Pancreas (tissue), 10 donors: ENCODE data around the gene SHC2. TPM values are rescaled to one million over a fixed set of nuclear protein-coding genes. Genes with fewer than 3 reads are reported as not detected.

Source experiments
- ATAC-seq, 4 donors: fragments of 200-7000 bp; cut with Tn5 transposase; one replicate each; pipeline versions ENCODE4 v1.8.0 to v1.9.1; 2020; ENCODE audit warnings: mild to moderate bottlenecking in 4 of 4, moderate library complexity in 4 of 4
- DNase-seq, 6 donors: peaks; one replicate each; pipeline ENCODE4 v3.0.0-alpha.2; 2020
- FAIRE-seq: peaks from 2 replicates; lab custom pipeline; 2012; peaks lifted over from hg19 to GRCh38; lab: Jason Lieb, UNC
- H3K27ac ChIP-seq, 4 donors: fragments of 200-600 bp; sonication (generic); 1 replicate in 3 of 4; 2 replicates in 1 of 4; pipeline versions ENCODE4 v1.5.0 to v1.8.0; 2020
- H3K27me3 ChIP-seq, 4 donors: fragments of 200-600 bp; one replicate each; pipeline ENCODE4 v1.8.0; 2021
- H3K36me3 ChIP-seq, 3 donors: fragments of 200-600 bp; sonication (generic) in 1 of 3; one replicate each; pipeline versions ENCODE4 v1.5.0 to v1.8.0; 2020 to 2021
- H3K4me1 ChIP-seq, 3 donors: fragments of 200-600 bp; one replicate each; pipeline ENCODE4 v1.8.0; 2021
- H3K4me3 ChIP-seq, 4 donors: fragments of 200-600 bp; sonication (generic) in 2 of 4; one replicate each; pipeline versions ENCODE4 v1.5.0 to v1.8.0; 2020 to 2021
- H3K9me3 ChIP-seq, 4 donors: fragments of 200-600 bp; one replicate each; pipeline ENCODE4 v1.8.0; 2021
- CTCF ChIP-seq, 4 donors: fragments of 200-600 bp; sonication (generic) in 3 of 4; IDR thresholded peaks; one replicate each; pipeline versions ENCODE4 v1.5.0 to v1.8.0; 2021; ENCODE audit warnings: antibody characterized with exemption in 4 of 4
- WGBS, 2 donors: extraction: QIAGEN DNeasy Blood & Tissue Kit; methylation state at CpG; one replicate each; pipeline ENCODE4 v1.1.7; 2013; 5-methylcytosine and 5-hydroxymethylcytosine counted together
- intact Hi-C, 3 donors: fragments of 100-400 bp; cut with DNase I; formaldehyde crosslinking; loops; one replicate each; pipeline versions ENCODE4 v1.11.1 to v1.14.2; 2022
- polyA plus RNA-seq, 2 donors: library from polyadenylated mRNA; stranded (reverse); fragments of 200-250 nt; gene quantifications; one replicate each; pipeline ENCODE4 v1.2.3, GENCODE V29; 2013
- total RNA-seq, 6 donors: library from RNA; stranded (reverse); fragmentation: NEBNext Ultra II Directional in 4 of 6; extraction: Animal tissue kit (Norgen Biotek cat#: 25700) in 4 of 6; gene quantifications; one replicate each; pipeline versions ENCODE4 v1.2.1 to v1.2.4, GENCODE V29; 2021 to 2023
- donor health status: healthy with polysubstance abuse.
- donor health status: DM: no; HTN: no; CAD: no; lungs with moderate emphysema.
- donor health status: DM: no; HTN: no; CAD: no.
- donor health status: control.
- donor health status: control.
- donor health status: Bipolar disorder and iron deficiency.
- donor health status: DM: yes; HTN: yes; CAD: no.
- donor health status: DM: no; HTN: no; CAD: no.
- donor health status: DM: no; HTN: no; CAD: no.
- donor health status: DM: yes; HTN: yes; CAD: no.

Gene SHC2
- total and polyA plus RNA-seq, 8 donors, result 76.2 to 382 (median 111) TPM

- H3K27ac ChIP-seq, result no peak overlapping the region
- H3K27me3 ChIP-seq, result no peaks in the 10 kb centered on the region
- TF ChIP-seq CTCF (IDR thresholded peaks at IDR 0.05), result no peak
- ATAC-seq (no peak), DNase-seq (no peak), FAIRE-seq (no peak)
- H3K4me1 ChIP-seq, result no peaks in the 10 kb centered on the region
- intact Hi-C loops, result no loop called here
- H3K4me3 ChIP-seq, result no peak overlapping the region
- 69 to 76% methylated on average over 13 of the region's 13 CpGs for WGBS, 2 donors
- no peaks in the 10 kb centered on the region for H3K36me3 ChIP-seq
- no peaks in the 10 kb centered on the region for H3K9me3 ChIP-seq
Observed at GRCh38 chr19:369256-369655, 91.6 kb downstream of the SHC2 start.

DNA sequence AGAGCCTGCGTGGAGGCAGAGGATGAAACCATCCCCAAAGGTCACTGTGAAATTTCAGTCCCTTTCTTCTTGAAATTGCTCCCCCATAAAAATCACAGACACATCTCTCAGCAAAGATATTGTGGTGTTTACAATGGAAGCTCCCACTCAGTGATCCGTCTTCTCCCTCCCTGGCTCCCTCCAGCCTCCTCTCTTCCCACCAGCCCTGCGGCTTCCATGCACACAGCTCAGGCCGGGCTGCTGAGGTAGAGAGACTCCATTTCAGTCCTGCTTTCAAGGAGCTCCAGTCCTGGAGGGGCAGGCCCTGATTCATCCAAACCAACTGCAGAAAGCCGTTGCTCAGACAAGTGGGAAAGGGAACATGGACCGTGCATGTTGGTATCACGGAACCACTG lies 92.2 kb downstream of the SHC2 start:
- no peak for DNase-seq
- no peak for FAIRE-seq
- Histone ChIP-seq H3K27me3 (no peaks in the 10 kb centered on the region), H3K27ac (no peak overlapping the region), H3K4me1 (no peaks in the 10 kb centered on the region), H3K9me3 (no peaks in the 10 kb centered on the region), H3K4me3 (no peak overlapping the region), H3K36me3 (no peaks in the 10 kb centered on the region)
- intact Hi-C loops, result no loop called here
- WGBS, 2 donors, result 56 to 57% methylated on average over 7 of the region's 7 CpGs
- TF ChIP-seq CTCF (IDR thresholded peaks at IDR 0.05), result no peak
- no peak for ATAC-seq

DNA sequence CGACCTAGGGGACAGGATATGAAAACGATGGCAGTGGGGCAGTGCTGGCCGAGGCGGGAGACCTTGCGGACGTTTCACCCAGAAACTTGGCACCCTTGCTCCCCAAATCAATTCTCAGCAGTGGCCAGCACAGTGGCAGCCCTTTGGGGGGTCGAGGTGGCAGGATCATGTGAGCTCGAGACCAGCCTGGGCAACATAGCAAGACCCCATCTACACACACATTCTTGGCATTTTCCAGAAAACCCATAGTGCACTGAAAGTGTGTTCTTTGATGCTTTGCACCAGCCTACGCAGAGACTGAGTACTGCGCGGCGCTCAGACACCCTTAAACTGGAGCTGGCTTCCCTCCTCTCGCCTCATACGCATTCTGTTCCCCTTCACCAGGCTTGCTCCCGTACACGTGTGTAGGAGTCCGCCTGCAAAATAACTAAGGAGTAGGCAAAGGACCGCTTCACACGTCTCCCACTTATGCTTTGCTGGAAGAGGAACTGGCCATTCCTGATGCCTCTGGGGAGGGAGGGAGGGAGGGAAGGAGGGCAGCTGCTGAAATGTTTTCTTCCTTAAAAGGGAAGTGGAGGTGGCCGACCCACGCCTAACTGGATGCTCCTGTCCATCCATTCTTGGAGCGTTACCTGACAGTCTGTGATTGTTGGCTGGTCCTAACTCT lies 92.7 kb downstream of the SHC2 start:
- Histone ChIP-seq H3K27me3 (no peaks in the 10 kb centered on the region), H3K27ac (no peak overlapping the region), H3K4me3 (no peak overlapping the region), H3K9me3 (no peaks in the 10 kb centered on the region), H3K36me3 (no peaks in the 10 kb centered on the region), H3K4me1 (no peaks in the 10 kb centered on the region)
- no peak for DNase-seq
- no peak for TF ChIP-seq CTCF (IDR thresholded peaks at IDR 0.05)
- no peak for FAIRE-seq
- ATAC-seq, result no peak
- intact Hi-C loops, result no loop called here
- WGBS, 2 donors, result 53 to 72% methylated on average over 22 of the region's 22 CpGs

DNA sequence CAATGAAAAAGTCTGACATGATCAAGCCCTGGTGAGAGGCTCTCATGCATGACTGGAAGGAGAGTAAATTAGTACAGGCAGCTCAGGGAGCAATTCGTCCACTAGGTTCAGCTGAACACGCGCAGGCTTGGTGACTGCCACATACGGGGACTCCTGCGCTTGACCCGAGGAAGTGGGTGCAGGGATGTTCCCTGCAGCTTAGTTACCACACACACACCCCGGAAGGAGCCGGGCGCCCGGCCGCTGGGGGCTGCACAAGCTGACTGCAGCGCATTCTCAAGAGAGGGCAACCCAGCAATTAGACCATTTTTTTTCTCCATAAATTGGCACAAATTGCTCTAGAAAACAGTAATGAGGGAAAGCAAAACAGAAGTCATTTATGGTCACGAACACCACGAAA lies 93.3 kb downstream of the SHC2 start:
- FAIRE-seq, result no peak

More for the DNA sequence above, 93.3 kb downstream of the SHC2 start:
- 69 to 77% methylated on average over 14 of the region's 14 CpGs for WGBS, 2 donors
- H3K4me1 ChIP-seq, result no peaks in the 10 kb centered on the region
- H3K4me3 ChIP-seq, result no peak overlapping the region
- TF ChIP-seq CTCF (IDR thresholded peaks at IDR 0.05), result no peak
- no peaks in the 10 kb centered on the region for H3K27me3 ChIP-seq
- ATAC-seq (no peak), DNase-seq (no peak)
- intact Hi-C loops, result no loop called here
- no peak overlapping the region for H3K27ac ChIP-seq
- H3K9me3 ChIP-seq, result no peaks in the 10 kb centered on the region
- no peaks in the 10 kb centered on the region for H3K36me3 ChIP-seq
